Tibial nerve (tissue), 3 donors: ENCODE data around the gene POLR3B.

ENCODE experiments used
- EP300 ChIP-seq, 2 donors: sonication (generic); formaldehyde crosslinking; IDR thresholded peaks; one replicate each; pipeline ENCODE4 v1.6.1; 2017; ENCODE audit warnings: antibody characterized with exemption in 2 of 2, mild to moderate bottlenecking in 1 of 2
- POLR2A ChIP-seq, 2 donors: fragments of 450-650 bp; IDR thresholded peaks; one replicate each; pipeline ENCODE4 v1.6.1; 2017; ENCODE audit warnings: antibody characterized with exemption in 2 of 2, mild to moderate bottlenecking in 2 of 2, moderate library complexity in 2 of 2

DNA sequence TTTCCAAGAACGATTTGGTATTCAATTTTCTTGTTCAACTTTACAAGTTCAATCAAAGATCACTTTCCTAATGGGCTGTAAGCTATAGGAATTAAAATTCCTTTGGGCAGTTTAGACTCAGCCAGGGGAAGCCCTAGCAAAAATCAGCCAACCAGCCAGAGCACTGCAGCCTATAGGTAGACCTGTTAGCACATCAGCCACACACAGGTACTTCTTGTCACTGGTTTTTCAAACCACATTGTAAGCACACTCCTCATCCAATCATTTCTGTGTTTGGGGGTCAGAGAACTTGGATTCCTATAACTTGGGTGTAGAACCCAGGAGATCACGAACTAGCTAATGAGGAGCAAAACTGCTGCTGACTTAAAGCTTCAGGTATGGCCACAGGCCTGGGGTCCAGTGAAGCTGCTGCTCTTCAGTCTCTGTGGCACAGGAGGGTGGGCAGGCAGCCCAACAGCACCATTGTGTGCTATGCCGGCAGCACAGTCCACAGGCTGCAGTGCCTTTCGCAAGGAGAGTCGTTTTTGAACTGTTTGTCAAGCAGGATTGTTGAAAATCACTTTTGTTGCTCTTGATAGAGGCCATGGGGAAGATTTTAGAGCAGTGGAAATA lies 137.9 kb downstream of the POLR3B start:
- no peak for TF ChIP-seq EP300 (IDR thresholded peaks at IDR 0.05)
- TF ChIP-seq POLR2A (IDR thresholded peaks at IDR 0.05), result no peak
